GM12878 (cell line): Measurements from ENCODE around the gene COL4A1. TPM values are rescaled to one million over a fixed set of nuclear protein-coding genes. Genes with fewer than 3 reads are reported as not detected.

Experiments used
- ATAC-seq: fragments of 200-7000 bp; cut with Tn5 transposase; 3 replicates; pipeline ENCODE4 v1.9.1; 2020; ENCODE audit warnings: mild to moderate bottlenecking, moderate library complexity
- BruUV-seq: library from RNA; stranded (reverse); fragments of 400-500 nt; replicated peaks from 2 replicates; lab custom pipeline; 2021; lab: Mats Ljungman, UMichigan
- CTCF ChIA-PET: fragments of 300-600 bp; sonication (Branson Sonifier 250); formaldehyde crosslinking; extraction: SDS; loops from one replicate; lab custom pipeline; 2021; ENCODE audit warnings: inconsistent platforms; lab: Yijun Ruan, JAX
- POLR2A ChIA-PET: fragments of 350-600 bp; formaldehyde crosslinking; extraction: SDS; loops from one replicate; lab custom pipeline; 2021; ENCODE audit warnings: inconsistent platforms; lab: Charles Lee
- RAD21 ChIA-PET: fragments of 300-600 bp; sonication (Branson Sonifier 250); formaldehyde crosslinking; loops from one replicate; lab custom pipeline; 2023; ENCODE audit warnings: antibody characterized with exemption; ENCODE audit not compliant: unreplicated experiment; lab: Charles Lee
- SMC1A ChIA-PET: fragments of 300-600 bp; sonication (Branson Sonifier 250); formaldehyde crosslinking; loops from one replicate; lab custom pipeline; 2023; ENCODE audit not compliant: unreplicated experiment, uncharacterized antibody; lab: Charles Lee
- DNase-seq: peaks from one replicate; pipeline ENCODE4 v3.0.0-alpha.2; 2011; ENCODE audit warnings: low read depth, low spot score
- FAIRE-seq: peaks from 3 replicates; lab custom pipeline; 2011; peaks lifted over from hg19 to GRCh38; lab: Jason Lieb, UNC
- H2AFZ ChIP-seq: 2 replicates; pipeline ENCODE4 v1.6.0; 2011; ENCODE audit warnings: low read depth, low read length, control low read depth; ENCODE audit not compliant: control insufficient read depth
- H3K27ac ChIP-seq: 2 replicates; pipeline ENCODE4 v1.5.1; 2011; ENCODE audit warnings: control low read depth; ENCODE audit not compliant: control insufficient read depth, insufficient read depth
- H3K27me3 ChIP-seq, 2 experiments: replicated peaks in 1 of 2; 2 replicates each; pipeline versions ENCODE4 v1.6.0 to v1.6.1; 2011; ENCODE audit warnings: low read length in 1 of 2; ENCODE audit not compliant: control insufficient read depth in 2 of 2, insufficient read depth in 2 of 2
- H3K36me3 ChIP-seq, 2 experiments: 2 replicates each; pipeline ENCODE4 v1.5.1; 2011; ENCODE audit warnings: low read length in 1 of 2; ENCODE audit not compliant: control insufficient read depth in 2 of 2, insufficient read depth in 2 of 2
- H3K4me1 ChIP-seq: 2 replicates; pipeline ENCODE4 v1.6.1; 2011; ENCODE audit warnings: mild to moderate bottlenecking, low read length, moderate library complexity, mixed read lengths; ENCODE audit not compliant: control insufficient read depth, insufficient read depth
- H3K4me2 ChIP-seq: 2 replicates; pipeline ENCODE4 v1.6.0; 2011; ENCODE audit warnings: control low read depth; ENCODE audit not compliant: control insufficient read depth, insufficient read depth
- H3K4me3 ChIP-seq: fragments of 200-600 bp; sonication (generic); 2 replicates; pipeline ENCODE4 v1.5.1; 2016
- H3K79me2 ChIP-seq: 2 replicates; pipeline ENCODE4 v1.6.0; 2011; ENCODE audit warnings: low read length; ENCODE audit not compliant: control insufficient read depth, insufficient read depth
- H3K9ac ChIP-seq: 2 replicates; pipeline ENCODE4 v1.8.0; 2011; ENCODE audit warnings: low read length, control low read depth, mixed read lengths; ENCODE audit not compliant: control insufficient read depth, insufficient read depth
- H3K9me3 ChIP-seq: replicated peaks from 3 replicates; pipeline ENCODE4 v1.5.1; 2011; ENCODE audit warnings: mild to moderate bottlenecking, low read length; ENCODE audit not compliant: control insufficient read depth, insufficient read depth
- H4K20me1 ChIP-seq: 2 replicates; pipeline ENCODE4 v1.6.0; 2011; ENCODE audit not compliant: control insufficient read depth, insufficient read depth
- CTCF ChIP-seq, 3 experiments: IDR thresholded peaks in 2 of 3; conservative IDR thresholded peaks in 1 of 3; 2 replicates each; pipeline ENCODE4 v1.5.1; 2011; ENCODE audit warnings: low read depth in 3 of 3, low read length in 3 of 3, mild to moderate bottlenecking in 3 of 3, control low read depth in 2 of 3, moderate library complexity in 2 of 3, inconsistent platforms in 1 of 3, mixed read lengths in 1 of 3; ENCODE audit not compliant: control insufficient read depth in 2 of 3, insufficient read depth in 1 of 3; ENCODE audit errors: extremely low read depth in 1 of 3
- EGR1 ChIP-seq, 2 experiments: IDR thresholded peaks; 1 replicate in 1 of 2; 2 replicates in 1 of 2; pipeline ENCODE4 v1.6.1; 2011 to 2012; ENCODE audit warnings: low read depth in 2 of 2, low read length in 2 of 2, borderline replicate concordance in 1 of 2, mild to moderate bottlenecking in 1 of 2, moderate library complexity in 1 of 2
- HCFC1 ChIP-seq: fragments of 150-350 bp; IDR thresholded peaks from 2 replicates; pipeline ENCODE4 v1.6.1; 2014; ENCODE audit warnings: low read length
- ZNF592 ChIP-seq: fragments of 450-650 bp; IDR thresholded peaks from 2 replicates; pipeline ENCODE4 v1.6.1; 2017; ENCODE audit warnings: mild to moderate bottlenecking, moderate library complexity
- WGBS: methylation state at CpG from one replicate; pipeline ENCODE4 v1.1.6; 2016; ENCODE audit warnings: low lambda C conversion rate; ENCODE audit not compliant: insufficient replicate concordance, insufficient coverage; ENCODE audit errors: missing lambda C conversion rate; 5-methylcytosine and 5-hydroxymethylcytosine counted together
- in situ Hi-C: fragments of 300-500 bp; cut with MboI; formaldehyde crosslinking; loops from 9 replicates; pipeline ENCODE4 v1.14.3; 2018; ENCODE audit warnings: mixed read lengths
- intact Hi-C: fragments of 100-400 bp; cut with micrococcal nuclease; formaldehyde crosslinking; loops from one replicate; pipeline ENCODE4 v1.14.2; 2022; ENCODE audit not compliant: unreplicated experiment
- polyA plus RNA-seq, 11 experiments: library from polyadenylated mRNA; depleted of rRNA in 4 of 11; unstranded in 6 of 11; stranded (reverse) in 5 of 11; fragments of >200 nt; fragmentation: Nextera tagmentation in 4 of 11; fragmentation: Illumina TruSeq in 1 of 11; extraction: Ambion mirVana in 4 of 11; extraction: Trizol in 1 of 11; gene quantifications; 1 replicate in 1 of 11; 2 replicates in 10 of 11; pipeline versions ENCODE4 v1.2.1 to v1.2.3, GENCODE V29; 2011 to 2016; ENCODE audit warnings: inconsistent platforms in 2 of 11, missing spikeins in 2 of 11, low read depth in 1 of 11
- total RNA-seq, 4 experiments: library from RNA; depleted of rRNA in 3 of 4; stranded (reverse); fragments of >200 nt in 3 of 4; fragmentation: Illumina TruSeq in 1 of 4; extraction: Trizol in 1 of 4; gene quantifications; 2 replicates each; pipeline versions ENCODE4 v1.2.1 to v1.2.3, GENCODE V29; 2013 to 2021

The COL4A1 gene
- total and polyA plus RNA-seq, 10 of the 15 experiments (the other 5 are each of a cell fraction or from before 2014, with no cell fraction given): 0.07 to 0.31 (median 0.13) TPM; not detected in 6

DNA sequence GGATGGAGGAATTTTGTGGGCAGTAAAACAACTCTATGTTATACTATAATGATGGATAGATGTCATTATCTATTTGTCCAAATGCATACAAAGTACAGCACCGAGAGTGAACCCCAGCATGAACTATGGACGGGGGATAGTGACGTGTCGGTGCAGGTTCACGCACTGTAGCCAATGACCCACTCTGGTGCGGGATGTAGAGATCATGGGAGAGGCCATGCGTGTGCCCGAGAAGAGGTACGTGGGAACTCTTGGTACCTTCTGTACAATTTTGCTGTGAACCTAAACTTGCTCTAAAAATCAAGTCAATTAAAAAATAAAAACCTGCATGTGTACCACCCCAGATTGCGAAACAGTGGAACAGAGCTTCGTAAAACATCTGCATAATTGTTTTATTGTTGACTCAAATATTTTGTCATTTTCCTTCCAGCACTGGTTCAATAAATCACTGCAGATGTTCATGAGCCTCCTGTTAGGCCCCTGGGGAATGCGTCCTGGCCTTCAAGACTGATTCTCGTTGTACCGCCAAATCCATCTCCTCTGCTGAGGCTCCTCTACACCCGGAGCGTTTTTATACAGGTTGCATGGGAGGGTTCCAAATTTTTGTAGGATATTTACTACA, 30.9 kb downstream of the COL4A1 start (continued):
- no peak for TF ChIP-seq ZNF592
- no peak for TF ChIP-seq HCFC1
- TF ChIP-seq, all 136 proteins: peak for 0

- DNase-seq (no peak), FAIRE-seq (no peak), ATAC-seq (peak; percentile 41; the same call in 2 of the 3 replicates)
- Histone ChIP-seq H3K36me3 (no peaks in the 10 kb centered on the region), H2AFZ (no peak overlapping the region), H3K9ac (no peak overlapping the region), H3K27ac (no peak overlapping the region), H4K20me1 (no peaks in the 10 kb centered on the region), H3K4me1 (no peaks in the 10 kb centered on the region), H3K79me2 (no peaks in the 10 kb centered on the region), H3K9me3 (no peaks in the 10 kb centered on the region), H3K4me2 (no peak overlapping the region), H3K27me3 (peaks cover 0 to 2% of the 10 kb centered on the region in 2 experiments; a peak in 3 of 4 replicates), H3K4me3 (no peak overlapping the region)
- BruUV-seq: no TSS peak
- ChIA-PET SMC1A (interaction anchor here (0.8 to 1.3 kb wide), 2 partner anchors 148 to 169 kb away, joined by 3 read pairs; no protein-coding TSS in a partner anchor), POLR2A (interaction anchor here (1.2 kb wide), 1 partner anchor 10 kb away, joined by 3 read pairs; no protein-coding TSS in a partner anchor), CTCF (interaction anchor here (1.3 to 2.0 kb wide), 3 partner anchors 15 to 170 kb away, joined by 3 to 11 read pairs (median 4); no protein-coding TSS in a partner anchor), RAD21 (no interaction called here)
- in situ Hi-C loops: no loop called here
- intact Hi-C loops: no loop called here
- 50% methylated on average over 5 of the region's 5 CpGs for WGBS
- TF ChIP-seq CTCF (IDR thresholded peaks at IDR 0.05 in 2 of 3, conservative IDR thresholded peaks at IDR 0.05 in 1 of 3; ENCODE audit: control insufficient read depth in 2 of 3, extremely low read depth in 1 of 3, insufficient read depth in 1 of 3, low read depth in 3 of 3, low read length in 3 of 3) (0 out of 6 replicates have a peak, but pooled peaks of 1 of the 3 experiments have one; percentile 9), EGR1 (IDR thresholded peaks at IDR 0.05; ENCODE audit: borderline replicate concordance in 1 of 2, low read depth in 2 of 2, low read length in 2 of 2) (no peak)
Measured at GRCh38 chr13:110274687-110275086, 32.3 kb downstream of the COL4A1 start.
